Mucosa of stomach (tissue), 1 donor: ENCODE measurements around the gene IP6K2.
A peak's percentile ranks its signal among the peaks of the same experiment; 100 is the strongest.

Source experiments
- H3K27me3 ChIP-seq: one replicate; pipeline ENCODE4 v1.7.0; 2013; ENCODE audit warnings: mild to moderate bottlenecking, low read length; ENCODE audit not compliant: control insufficient read depth, insufficient read depth
- H3K36me3 ChIP-seq: one replicate; pipeline ENCODE4 v1.7.0; 2013; ENCODE audit warnings: low read length; ENCODE audit not compliant: control insufficient read depth, insufficient read depth
- H3K4me1 ChIP-seq: one replicate; pipeline ENCODE4 v1.7.0; 2013; ENCODE audit warnings: mild to moderate bottlenecking, low read length; ENCODE audit not compliant: control insufficient read depth, insufficient read depth
- H3K4me3 ChIP-seq: one replicate; pipeline ENCODE4 v1.7.0; 2013; ENCODE audit warnings: low read length
- H3K9ac ChIP-seq: one replicate; pipeline ENCODE4 v1.7.0; 2013; ENCODE audit warnings: mild to moderate bottlenecking, low read length, moderate library complexity
- H3K9me3 ChIP-seq: one replicate; pipeline ENCODE4 v1.7.0; 2013; ENCODE audit warnings: mild to moderate bottlenecking, low read length, moderate library complexity; ENCODE audit not compliant: control insufficient read depth
- donor health status: Pancreatic carcinoma.

IP6K2 gene

GRCh38 chr3:48656061-48656840 is 60.8 kb downstream of the IP6K2 start:
- Histone ChIP-seq H3K4me3 (peak overlapping the region; percentile 25), H3K9me3 (no peaks in the 10 kb centered on the region), H3K4me1 (peaks cover 9% of the 10 kb centered on the region), H3K27me3 (peaks cover 32% of the 10 kb centered on the region), H3K36me3 (no peaks in the 10 kb centered on the region), H3K9ac (peak overlapping the region; percentile 47)

GRCh38 chr3:48655606-48656005 is 61.4 kb downstream of the IP6K2 start:
- Histone ChIP-seq H3K9me3 (no peaks in the 10 kb centered on the region), H3K27me3 (peaks cover 28% of the 10 kb centered on the region), H3K4me1 (peaks cover 6% of the 10 kb centered on the region), H3K4me3 (no peak overlapping the region), H3K36me3 (no peaks in the 10 kb centered on the region), H3K9ac (no peak overlapping the region)

GRCh38 chr3:48655063-48655462 is 62.0 kb downstream of the IP6K2 start:
- Histone ChIP-seq H3K9ac (no peak overlapping the region), H3K9me3 (no peaks in the 10 kb centered on the region), H3K36me3 (no peaks in the 10 kb centered on the region), H3K4me1 (peaks cover 6% of the 10 kb centered on the region), H3K4me3 (no peak overlapping the region), H3K27me3 (peaks cover 22% of the 10 kb centered on the region)

GRCh38 chr3:48652923-48653715 is 63.9 kb downstream of the IP6K2 start:
- no peak overlapping the region for H3K9ac ChIP-seq
- H3K4me1 ChIP-seq = peaks cover 6% of the 10 kb centered on the region
- no peaks in the 10 kb centered on the region for H3K36me3 ChIP-seq

GRCh38 chr3:48651771-48652170 is 65.2 kb downstream of the IP6K2 start:
- Histone ChIP-seq H3K36me3 (no peaks in the 10 kb centered on the region), H3K27me3 (peaks cover under 1% of the 10 kb centered on the region), H3K4me3 (no peak overlapping the region), H3K4me1 (peaks cover 3% of the 10 kb centered on the region), H3K9me3 (no peaks in the 10 kb centered on the region), H3K9ac (no peak overlapping the region)

More at GRCh38 chr3:48652923-48653715, 63.9 kb downstream of the IP6K2 start:
- Histone ChIP-seq H3K27me3 (peaks cover 10% of the 10 kb centered on the region), H3K9me3 (no peaks in the 10 kb centered on the region), H3K4me3 (no peak overlapping the region)

- no peak overlapping the region for H3K9ac ChIP-seq
- H3K4me1 ChIP-seq = no peaks in the 10 kb centered on the region
- H3K27me3 ChIP-seq = no peaks in the 10 kb centered on the region
- no peaks in the 10 kb centered on the region for H3K36me3 ChIP-seq
- H3K9me3 ChIP-seq = no peaks in the 10 kb centered on the region
- no peak overlapping the region for H3K4me3 ChIP-seq
These were observed 66.3 kb downstream of the IP6K2 start for GRCh38 chr3:48650723-48651122.

GRCh38 chr3:48648188-48648850 is 68.7 kb downstream of the IP6K2 start:
- Histone ChIP-seq H3K9me3 (no peaks in the 10 kb centered on the region), H3K27me3 (no peaks in the 10 kb centered on the region), H3K9ac (no peak overlapping the region), H3K36me3 (no peaks in the 10 kb centered on the region), H3K4me1 (no peaks in the 10 kb centered on the region), H3K4me3 (no peak overlapping the region)

GRCh38 chr3:48647714-48648113 is 69.3 kb downstream of the IP6K2 start:
- H3K9ac ChIP-seq = no peak overlapping the region
- no peaks in the 10 kb centered on the region for H3K9me3 ChIP-seq
- H3K4me1 ChIP-seq = no peaks in the 10 kb centered on the region
- no peaks in the 10 kb centered on the region for H3K27me3 ChIP-seq
- no peak overlapping the region for H3K4me3 ChIP-seq
- no peaks in the 10 kb centered on the region for H3K36me3 ChIP-seq

- H3K9ac ChIP-seq = no peak overlapping the region
- no peaks in the 10 kb centered on the region for H3K27me3 ChIP-seq
- H3K36me3 ChIP-seq = no peaks in the 10 kb centered on the region
- no peak overlapping the region for H3K4me3 ChIP-seq
- no peaks in the 10 kb centered on the region for H3K9me3 ChIP-seq
- no peaks in the 10 kb centered on the region for H3K4me1 ChIP-seq
These were observed 71.9 kb downstream of the IP6K2 start for GRCh38 chr3:48644898-48645760.

GRCh38 chr3:48642605-48643004 is 74.4 kb downstream of the IP6K2 start:
- H3K4me1 ChIP-seq = no peaks in the 10 kb centered on the region
- H3K36me3 ChIP-seq = no peaks in the 10 kb centered on the region
- H3K4me3 ChIP-seq = no peak overlapping the region
- no peak overlapping the region for H3K9ac ChIP-seq
- H3K9me3 ChIP-seq = no peaks in the 10 kb centered on the region
- no peaks in the 10 kb centered on the region for H3K27me3 ChIP-seq

- H3K27me3 ChIP-seq = no peaks in the 10 kb centered on the region
- H3K36me3 ChIP-seq = no peaks in the 10 kb centered on the region
- H3K9me3 ChIP-seq = no peaks in the 10 kb centered on the region
- H3K9ac ChIP-seq = no peak overlapping the region
- H3K4me1 ChIP-seq = peaks cover 2% of the 10 kb centered on the region
- no peak overlapping the region for H3K4me3 ChIP-seq
These were observed 75.6 kb downstream of the IP6K2 start for GRCh38 chr3:48641396-48641795.
